KMS-11 (cell line): Measurements from ENCODE around the gene AGO3.

ENCODE experiments used
- H2AFZ ChIP-seq: fragments of 200-600 bp; sonication (generic); 2 replicates; pipeline ENCODE4 v1.6.1; 2016; ENCODE audit warnings: antibody characterized with exemption, mixed run types, low read depth
- H3K27ac ChIP-seq: fragments of 200-600 bp; sonication (generic); 2 replicates; pipeline ENCODE4 v1.6.1; 2016; ENCODE audit warnings: mild to moderate bottlenecking, mixed run types
- H3K27me3 ChIP-seq: fragments of 200-600 bp; sonication (generic); 2 replicates; pipeline ENCODE4 v1.6.1; 2017; ENCODE audit warnings: mild to moderate bottlenecking, low read depth, mixed run types, moderate library complexity; ENCODE audit not compliant: insufficient read depth
- H3K36me3 ChIP-seq: fragments of 200-600 bp; sonication (generic); 2 replicates; pipeline ENCODE4 v1.6.1; 2017; ENCODE audit warnings: mild to moderate bottlenecking, mixed run types; ENCODE audit not compliant: insufficient read depth
- H3K4me1 ChIP-seq: fragments of 200-600 bp; sonication (generic); 2 replicates; pipeline ENCODE4 v1.6.1; 2016; ENCODE audit warnings: mild to moderate bottlenecking, low read depth, mixed run types; ENCODE audit not compliant: poor library complexity, severe bottlenecking
- H3K4me2 ChIP-seq: fragments of 200-600 bp; sonication (generic); 2 replicates; pipeline ENCODE4 v1.7.0; 2016; ENCODE audit warnings: mild to moderate bottlenecking, mixed run types
- H3K4me3 ChIP-seq: fragments of 200-600 bp; sonication (generic); IDR thresholded peaks from 2 replicates; pipeline ENCODE4 v1.6.1; 2017; ENCODE audit warnings: low read depth, low read length, mixed read lengths; ENCODE audit not compliant: insufficient read depth
- H3K79me2 ChIP-seq: fragments of 200-600 bp; sonication (generic); 2 replicates; pipeline ENCODE4 v1.6.1; 2016; ENCODE audit warnings: low read depth, mixed run types; ENCODE audit not compliant: insufficient read depth
- H3K9ac ChIP-seq: fragments of 200-600 bp; sonication (generic); 2 replicates; pipeline ENCODE4 v1.6.1; 2016; ENCODE audit warnings: mild to moderate bottlenecking, mixed run types
- H4K20me1 ChIP-seq: fragments of 200-600 bp; sonication (generic); 2 replicates; pipeline ENCODE4 v1.6.1; 2016; ENCODE audit warnings: mild to moderate bottlenecking, mixed run types; ENCODE audit not compliant: insufficient read depth
- TF ChIP-seq, protein P1 (sequence below): fragments of 200-600 bp; sonication (generic); conservative IDR thresholded peaks from 2 replicates; pipeline ENCODE4 v1.6.1; 2017; ENCODE audit warnings: low read depth, mild to moderate bottlenecking, antibody characterized with exemption, low read length, moderate library complexity, mixed read lengths

Gene AGO3

DNA sequence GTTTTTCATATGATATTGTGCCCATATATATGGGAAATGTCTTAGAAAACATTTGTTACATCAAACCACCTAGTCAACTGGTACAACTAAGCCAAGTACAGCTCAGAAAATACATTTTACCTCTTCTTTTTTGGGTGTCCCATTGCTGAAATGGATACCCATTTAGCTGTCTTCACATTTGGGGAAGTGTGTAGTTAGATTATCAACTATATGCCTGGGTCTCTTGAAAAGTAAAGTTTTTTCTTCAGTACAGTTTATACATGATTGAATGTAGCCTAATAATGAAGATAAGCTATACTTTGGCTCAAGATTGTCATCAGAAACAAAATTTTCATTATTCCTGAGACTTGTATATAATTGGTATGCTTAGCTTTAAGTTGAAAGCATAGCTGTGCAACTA lies 2.0 kb downstream of the AGO3 start:
- Histone ChIP-seq H3K4me1 (peaks cover 39% of the 10 kb centered on the region), H3K27ac (no peak overlapping the region), H4K20me1 (no peaks in the 10 kb centered on the region), H3K9ac (no peak overlapping the region), H2AFZ (no peak overlapping the region), H3K4me2 (no peak overlapping the region), H3K27me3 (peaks cover 23% of the 10 kb centered on the region; the same call in 1 of the 2 replicates), H3K36me3 (no peaks in the 10 kb centered on the region), H3K79me2 (peaks cover 13% of the 10 kb centered on the region), H3K4me3 (no peak overlapping the region)
- TF ChIP-seq, protein P1, sequence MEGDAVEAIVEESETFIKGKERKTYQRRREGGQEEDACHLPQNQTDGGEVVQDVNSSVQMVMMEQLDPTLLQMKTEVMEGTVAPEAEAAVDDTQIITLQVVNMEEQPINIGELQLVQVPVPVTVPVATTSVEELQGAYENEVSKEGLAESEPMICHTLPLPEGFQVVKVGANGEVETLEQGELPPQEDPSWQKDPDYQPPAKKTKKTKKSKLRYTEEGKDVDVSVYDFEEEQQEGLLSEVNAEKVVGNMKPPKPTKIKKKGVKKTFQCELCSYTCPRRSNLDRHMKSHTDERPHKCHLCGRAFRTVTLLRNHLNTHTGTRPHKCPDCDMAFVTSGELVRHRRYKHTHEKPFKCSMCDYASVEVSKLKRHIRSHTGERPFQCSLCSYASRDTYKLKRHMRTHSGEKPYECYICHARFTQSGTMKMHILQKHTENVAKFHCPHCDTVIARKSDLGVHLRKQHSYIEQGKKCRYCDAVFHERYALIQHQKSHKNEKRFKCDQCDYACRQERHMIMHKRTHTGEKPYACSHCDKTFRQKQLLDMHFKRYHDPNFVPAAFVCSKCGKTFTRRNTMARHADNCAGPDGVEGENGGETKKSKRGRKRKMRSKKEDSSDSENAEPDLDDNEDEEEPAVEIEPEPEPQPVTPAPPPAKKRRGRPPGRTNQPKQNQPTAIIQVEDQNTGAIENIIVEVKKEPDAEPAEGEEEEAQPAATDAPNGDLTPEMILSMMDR: no peak

DNA sequence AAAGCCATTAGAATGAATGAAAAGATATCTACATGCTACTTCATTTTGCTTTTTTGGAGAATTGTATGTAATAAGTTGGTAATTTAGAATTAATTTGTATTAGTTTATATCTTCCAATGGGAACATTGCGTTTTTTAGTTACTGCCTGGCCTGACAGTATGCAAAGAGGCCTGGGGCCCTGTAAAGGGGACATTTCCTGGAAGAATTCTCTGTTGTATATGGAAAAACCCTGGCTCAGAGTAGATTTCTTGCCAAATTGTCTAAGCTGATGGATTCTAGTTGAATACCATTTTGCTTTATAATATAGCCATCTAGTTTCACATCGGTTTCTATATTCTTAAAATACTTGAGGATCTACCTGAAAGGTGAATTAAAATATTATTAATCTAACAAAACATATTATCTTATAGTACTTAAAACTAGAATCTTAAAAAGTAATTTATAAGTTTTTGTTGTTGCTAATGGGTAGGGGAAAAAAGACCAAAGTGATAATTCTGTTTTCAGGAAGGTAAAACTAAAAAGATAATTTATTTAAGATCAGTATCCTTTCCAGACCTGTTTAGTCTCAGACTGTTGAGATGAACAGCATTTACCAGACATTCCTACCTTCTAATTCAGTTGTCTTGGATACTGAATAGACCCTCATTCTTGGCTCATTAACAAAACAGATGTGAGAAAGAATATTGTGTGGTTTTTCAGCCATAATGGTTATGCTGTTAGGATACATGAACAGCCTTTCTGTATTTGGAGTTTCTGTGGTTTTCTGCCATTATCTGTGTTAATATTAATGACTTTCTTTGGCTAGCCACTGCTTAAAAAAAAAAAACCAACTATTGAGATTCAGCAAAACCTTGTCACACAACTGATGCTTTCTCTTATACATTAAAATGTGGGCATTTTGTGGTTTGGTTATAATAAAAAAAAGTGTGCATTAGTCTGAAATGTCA lies 4.8 kb downstream of the AGO3 start:
- Histone ChIP-seq H3K4me1 (peaks cover 37% of the 10 kb centered on the region), H3K4me2 (peak overlapping the region; percentile 11; the same call in 1 of the 2 replicates), H2AFZ (no peak overlapping the region), H3K9ac (no peak overlapping the region), H4K20me1 (no peaks in the 10 kb centered on the region), H3K36me3 (no peaks in the 10 kb centered on the region), H3K27ac (no peak overlapping the region), H3K4me3 (no peak overlapping the region), H3K79me2 (peaks cover 13% of the 10 kb centered on the region), H3K27me3 (peaks cover 23% of the 10 kb centered on the region; the same call in 1 of the 2 replicates)
- TF ChIP-seq, protein P1: no peak

DNA sequence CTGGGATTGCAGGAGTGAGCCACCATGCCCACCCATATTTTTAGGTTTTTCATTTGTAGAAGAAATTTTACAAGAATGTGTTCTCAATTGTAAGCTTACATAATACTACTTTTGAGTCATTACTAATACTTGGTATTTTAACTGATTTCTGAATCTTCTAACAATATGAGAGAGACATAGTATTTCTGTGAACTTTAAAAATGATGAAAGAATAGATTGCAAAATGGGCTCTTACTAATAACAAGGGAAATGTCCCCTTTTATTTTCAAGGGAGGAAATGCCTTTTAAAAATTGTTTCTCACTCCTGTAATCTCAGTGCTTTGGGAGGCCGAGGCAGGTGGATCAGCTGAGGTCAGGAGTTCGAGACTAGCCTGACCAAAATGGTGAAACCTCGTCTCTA lies 5.9 kb downstream of the AGO3 start:
- TF ChIP-seq, protein P1: no peak
- Histone ChIP-seq H3K4me2 (no peak overlapping the region; the same call in 1 of the 2 replicates), H3K9ac (no peak overlapping the region), H3K79me2 (peaks cover 11% of the 10 kb centered on the region), H2AFZ (no peak overlapping the region), H3K27ac (no peak overlapping the region), H3K4me1 (peaks cover 35% of the 10 kb centered on the region), H3K4me3 (no peak overlapping the region), H3K27me3 (peaks cover 23% of the 10 kb centered on the region; the same call in 1 of the 2 replicates), H4K20me1 (no peaks in the 10 kb centered on the region), H3K36me3 (no peaks in the 10 kb centered on the region)

DNA sequence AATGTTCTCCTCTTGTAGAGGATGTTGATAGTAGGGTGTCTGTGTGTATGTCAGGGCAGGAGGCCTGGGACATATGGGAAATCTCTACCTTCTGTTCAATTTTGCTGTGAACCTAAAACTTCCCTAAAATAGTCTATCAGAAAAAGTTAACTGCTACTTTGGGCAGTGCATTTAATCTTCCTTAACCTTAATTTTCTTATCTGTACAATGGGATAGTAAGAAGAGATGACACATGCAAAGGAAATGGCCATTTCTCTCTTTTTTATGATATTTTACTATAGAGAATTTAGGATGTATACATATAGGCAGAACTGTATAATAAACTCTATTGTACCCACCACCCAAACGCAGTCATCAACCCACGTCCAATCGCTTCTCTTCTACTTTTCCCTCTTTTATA lies 8.6 kb downstream of the AGO3 start:
- H3K4me3 ChIP-seq: no peak overlapping the region
- no peaks in the 10 kb centered on the region for H3K36me3 ChIP-seq
- H3K4me2 ChIP-seq: no peak overlapping the region
- H3K27ac ChIP-seq: no peak overlapping the region
- H2AFZ ChIP-seq: no peak overlapping the region
- H3K4me1 ChIP-seq: peaks cover 20% of the 10 kb centered on the region
- H3K27me3 ChIP-seq: peaks cover 11% of the 10 kb centered on the region; the same call in 1 of the 2 replicates
- H3K79me2 ChIP-seq: no peaks in the 10 kb centered on the region
- H3K9ac ChIP-seq: no peak overlapping the region
- H4K20me1 ChIP-seq: no peaks in the 10 kb centered on the region
- TF ChIP-seq, protein P1: no peak
